SK-N-SH (cell line): ENCODE data around the gene GTF2I. TPM values are rescaled to one million over a fixed set of nuclear protein-coding genes. Genes with fewer than 3 reads are reported as not detected.

Source experiments
- CTCF ChIA-PET: fragments of 300-600, 350-600 bp; formaldehyde crosslinking; extraction: SDS; loops from one replicate; lab custom pipeline; 2021; lab: Yijun Ruan, JAX
- POLR2A ChIA-PET: fragments of 350-600 bp; sonication (Branson Sonifier 250); formaldehyde crosslinking; extraction: SDS; loops from one replicate; lab custom pipeline; 2020; ENCODE audit warnings: antibody characterized with exemption, inconsistent platforms; lab: Yijun Ruan, JAX
- DNase-seq: peaks from one replicate; pipeline ENCODE4 v3.0.0; 2012
- H2AFZ ChIP-seq: fragments of 200-600 bp; sonication (generic); 2 replicates; pipeline ENCODE4 v1.8.1; 2016; ENCODE audit warnings: antibody characterized with exemption, mild to moderate bottlenecking, low read depth
- H3F3A ChIP-seq: fragments of 200-600 bp; sonication (generic); replicated peaks from 2 replicates; pipeline ENCODE3; 2016; ENCODE audit warnings: antibody characterized with exemption, mild to moderate bottlenecking; ENCODE audit not compliant: insufficient read depth
- H3K27ac ChIP-seq, 2 experiments: fragments of 200-500 bp in 1 of 2; fragments of 200-600 bp in 1 of 2; sonication (Bioruptor generic) in 1 of 2; sonication (generic), shearing (Covaris generic) in 1 of 2; 2 replicates each; pipeline versions ENCODE4 v1.5.1 to v1.6.1; 2014 to 2016; ENCODE audit warnings: low read depth in 2 of 2, inconsistent platforms in 1 of 2, low read length in 1 of 2, mild to moderate bottlenecking in 1 of 2, mixed read lengths in 1 of 2
- H3K27me3 ChIP-seq: fragments of 200-600 bp; sonication (generic), shearing (Covaris generic); 2 replicates; pipeline ENCODE4 v1.6.1; 2016; ENCODE audit warnings: mixed run types; ENCODE audit not compliant: insufficient read depth
- H3K36me3 ChIP-seq, 2 experiments: fragments of 200-500 bp in 1 of 2; fragments of 200-600 bp in 1 of 2; sonication (Bioruptor generic) in 1 of 2; sonication (generic) in 1 of 2; replicated peaks in 1 of 2; 2 replicates each; pipeline versions ENCODE3 to v1.5.1; 2014 to 2016; ENCODE audit warnings: low read length in 1 of 2, mild to moderate bottlenecking in 1 of 2; ENCODE audit not compliant: insufficient read depth in 2 of 2, control insufficient read depth in 1 of 2
- H3K4me1 ChIP-seq, 2 experiments: fragments of 200-500 bp in 1 of 2; fragments of 200-600 bp in 1 of 2; sonication (Bioruptor generic) in 1 of 2; sonication (generic), shearing (Covaris generic) in 1 of 2; 2 replicates each; pipeline versions ENCODE4 v1.5.1 to v1.6.1; 2014 to 2016; ENCODE audit warnings: low read depth in 1 of 2, low read length in 1 of 2, mixed run types in 1 of 2; ENCODE audit not compliant: insufficient read depth in 2 of 2, control insufficient read depth in 1 of 2
- H3K4me2 ChIP-seq: fragments of 200-600 bp; sonication (generic), shearing (Covaris generic); 2 replicates; pipeline ENCODE4 v1.6.1; 2017; ENCODE audit warnings: mixed run types
- H3K4me3 ChIP-seq, 2 experiments: fragments of 200-500 bp in 1 of 2; fragments of 200-600 bp in 1 of 2; sonication (Bioruptor generic) in 1 of 2; sonication (generic), shearing (Covaris generic) in 1 of 2; 2 replicates each; pipeline versions ENCODE4 v1.5.1 to v1.8.1; 2014 to 2016; ENCODE audit warnings: low read depth in 2 of 2, inconsistent platforms in 1 of 2, low read length in 1 of 2, mild to moderate bottlenecking in 1 of 2, mixed read lengths in 1 of 2, moderate library complexity in 1 of 2
- H3K79me2 ChIP-seq: fragments of 200-600 bp; sonication (generic); 2 replicates; pipeline ENCODE4 v1.8.1; 2017; ENCODE audit warnings: mild to moderate bottlenecking; ENCODE audit not compliant: insufficient read depth
- H3K9ac ChIP-seq: fragments of 200-600 bp; sonication (generic); 2 replicates; pipeline ENCODE4 v1.6.1; 2017; ENCODE audit warnings: mixed run types
- H3K9me2 ChIP-seq: fragments of 200-600 bp; sonication (generic); 2 replicates; pipeline ENCODE4 v1.6.1; 2017; ENCODE audit warnings: mixed run types
- H3K9me3 ChIP-seq: fragments of 200-600 bp; sonication (generic); 2 replicates; pipeline ENCODE4 v1.6.1; 2017; ENCODE audit warnings: mixed run types, mild to moderate bottlenecking, moderate library complexity
- H4K20me1 ChIP-seq: fragments of 200-600 bp; sonication (generic); 2 replicates; pipeline ENCODE4 v1.6.1; 2017; ENCODE audit warnings: mild to moderate bottlenecking, mixed run types; ENCODE audit not compliant: insufficient read depth
- CHD2 ChIP-seq: fragments of 150-350 bp; IDR thresholded peaks from 2 replicates; pipeline ENCODE4 v1.6.1; 2018; ENCODE audit warnings: low read length; ENCODE audit not compliant: partially characterized antibody
- ELF1 ChIP-seq: IDR thresholded peaks from 2 replicates; pipeline ENCODE4 v1.4.0; 2012
- FOSL2 ChIP-seq: IDR thresholded peaks from 2 replicates; pipeline ENCODE4 v1.4.0; 2012; ENCODE audit warnings: low read depth, mild to moderate bottlenecking, moderate library complexity, borderline replicate concordance
- FOXM1 ChIP-seq: IDR thresholded peaks from 2 replicates; pipeline ENCODE4 v1.4.0; 2012; ENCODE audit warnings: low read depth, mild to moderate bottlenecking
- GABPA ChIP-seq: IDR thresholded peaks from 2 replicates; pipeline ENCODE4 v1.4.0; 2012; ENCODE audit warnings: low read depth, mild to moderate bottlenecking
- GATA2 ChIP-seq: sonication (generic); formaldehyde crosslinking; IDR thresholded peaks from 2 replicates; pipeline ENCODE4 v1.5.0; 2020; ENCODE audit warnings: mild to moderate bottlenecking, missing genetic modification reagents
- JUND ChIP-seq: IDR thresholded peaks from 2 replicates; pipeline ENCODE4 v1.4.0; 2012
- MEF2A ChIP-seq: IDR thresholded peaks from 2 replicates; pipeline ENCODE4 v1.4.0; 2012; ENCODE audit warnings: low read depth, borderline replicate concordance
- MXI1 ChIP-seq: IDR thresholded peaks from 2 replicates; pipeline ENCODE4 v1.6.1; 2012; ENCODE audit warnings: mild to moderate bottlenecking, low read depth, low read length, improper control_type of control experiment
- NFIC ChIP-seq: IDR thresholded peaks from 2 replicates; pipeline ENCODE4 v1.4.0; 2012; ENCODE audit warnings: borderline replicate concordance
- POLR2AphosphoS5 ChIP-seq: IDR thresholded peaks from 2 replicates; pipeline ENCODE4 v1.6.1; 2012; ENCODE audit warnings: low read depth, low read length
- RAD21 ChIP-seq: IDR thresholded peaks from 2 replicates; pipeline ENCODE4 v1.6.1; 2012; ENCODE audit warnings: mild to moderate bottlenecking, low read length
- RXRA ChIP-seq: IDR thresholded peaks from 2 replicates; pipeline ENCODE4 v1.4.0; 2012; ENCODE audit warnings: low read depth, mild to moderate bottlenecking, borderline replicate concordance
- SIN3A ChIP-seq: IDR thresholded peaks from 2 replicates; pipeline ENCODE4 v1.6.1; 2012; ENCODE audit warnings: low read depth, mild to moderate bottlenecking, low read length, moderate library complexity, borderline replicate concordance
- SMC3 ChIP-seq: IDR thresholded peaks from 2 replicates; pipeline ENCODE4 v1.6.1; 2012; ENCODE audit warnings: low read depth, low read length, improper control_type of control experiment
- TAF1 ChIP-seq: IDR thresholded peaks from 2 replicates; pipeline ENCODE4 v1.6.1; 2012; ENCODE audit warnings: low read depth, mild to moderate bottlenecking, low read length, moderate library complexity, borderline replicate concordance
- TCF12 ChIP-seq: IDR thresholded peaks from 2 replicates; pipeline ENCODE4 v1.4.0; 2012
- TEAD4 ChIP-seq: IDR thresholded peaks from 2 replicates; pipeline ENCODE4 v1.4.0; 2012; ENCODE audit warnings: mild to moderate bottlenecking, borderline replicate concordance; ENCODE audit not compliant: insufficient read depth
- WGBS: methylation state at CpG from one replicate; pipeline ENCODE4 v1.1.6; 2017; ENCODE audit warnings: low lambda C conversion rate; 5-methylcytosine and 5-hydroxymethylcytosine counted together
- polyA plus RNA-seq, 3 experiments: library from polyadenylated mRNA; depleted of rRNA; stranded (reverse); fragments of >200 nt; gene quantifications; 2 replicates each; pipeline ENCODE4 v1.2.3, GENCODE V29; 2012
- TF ChIP-seq, protein P1 (sequence below): IDR thresholded peaks from 2 replicates; pipeline ENCODE4 v1.4.0; 2012; ENCODE audit warnings: low read depth, borderline replicate concordance
- TF ChIP-seq, protein P2 (sequence below): IDR thresholded peaks from 2 replicates; pipeline ENCODE4; 2012

Gene GTF2I
- polyA plus RNA-seq, 1 of the 3 experiments (the other 2 are of a cell fraction), result 90.5 TPM

DNA sequence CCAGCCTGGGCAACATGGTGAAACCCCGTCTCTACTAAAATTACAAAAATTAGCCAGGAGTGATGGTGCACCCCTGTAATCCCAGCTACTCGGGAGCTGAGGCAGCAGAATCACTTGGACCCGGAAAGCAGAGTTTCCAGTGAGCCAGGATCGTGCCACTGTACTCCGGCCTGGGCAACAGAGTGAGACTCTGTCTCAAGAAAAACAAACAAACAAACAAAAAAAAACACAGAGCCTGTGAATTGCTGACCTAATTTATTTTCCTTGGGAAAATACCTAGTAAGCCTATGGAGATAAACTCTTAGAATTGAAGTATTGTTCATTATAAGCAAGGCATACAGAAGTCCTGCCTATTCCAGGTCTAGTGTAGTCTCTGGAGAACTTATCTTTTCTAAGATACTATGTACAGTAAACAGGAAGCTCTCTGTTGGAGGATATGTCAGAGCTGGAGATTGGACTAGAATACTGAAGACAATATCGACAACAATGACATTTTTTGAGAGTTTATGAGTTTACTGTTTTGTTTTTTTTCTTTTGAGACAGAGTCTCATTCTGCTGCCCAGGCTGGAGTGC lies 14.9 kb downstream of the GTF2I start:
- CTCF ChIA-PET, result interaction anchor here (1.0 kb wide), 1 partner anchor 10 kb away, joined by 3 read pairs; no protein-coding TSS in a partner anchor

DNA sequence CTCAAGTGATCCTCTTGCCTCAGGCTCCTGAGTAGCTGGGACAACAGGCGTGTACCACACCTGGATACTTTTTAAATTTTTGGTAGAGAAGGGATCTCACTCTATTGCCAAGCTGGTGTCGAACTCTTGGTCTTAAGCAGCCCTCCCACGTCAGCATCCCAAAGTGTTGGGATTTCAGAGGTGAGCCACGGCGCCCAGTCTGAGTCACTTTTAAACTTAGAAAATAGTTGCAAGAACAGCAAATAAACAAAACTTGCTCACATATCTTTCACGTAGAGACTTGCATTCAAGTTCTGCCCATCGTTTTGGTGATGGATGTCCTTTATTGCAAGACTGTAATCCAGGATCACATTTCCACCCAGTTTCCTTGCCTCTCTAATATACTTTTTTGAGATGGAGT lies 16.6 kb downstream of the GTF2I start:
- DNase-seq, result no peak
- TF ChIP-seq CHD2, result no peak
- no peak for TF ChIP-seq FOSL2
- no peak for TF ChIP-seq TAF1
- TF ChIP-seq RAD21, result no peak
- no peak for TF ChIP-seq SMC3
- TF ChIP-seq FOXM1, result no peak
- no peak for TF ChIP-seq SIN3A
- TF ChIP-seq ELF1, result no peak
- TF ChIP-seq POLR2AphosphoS5, result no peak
- no peak for TF ChIP-seq NFIC
- TF ChIP-seq JUND, result no peak
- TF ChIP-seq MXI1, result no peak
- no peak for TF ChIP-seq RXRA
- TF ChIP-seq MEF2A, result no peak
- Histone ChIP-seq H3K4me2 (no peak overlapping the region), H3K36me3 (peaks cover 4 to 48% of the 10 kb centered on the region in 2 experiments), H3K4me3 (no peak overlapping the region), H2AFZ (no peak overlapping the region), H3K79me2 (peaks cover 100% of the 10 kb centered on the region), H3K27me3 (no peaks in the 10 kb centered on the region), H3K9ac (no peak overlapping the region), H3K9me2 (no peaks in the 10 kb centered on the region), H3F3A (peaks cover 9% of the 10 kb centered on the region), H3K27ac (no peak overlapping the region), H3K9me3 (no peaks in the 10 kb centered on the region), H4K20me1 (peaks cover 100% of the 10 kb centered on the region), H3K4me1 (no peaks in the 10 kb centered on the region)
- ChIA-PET CTCF (interaction anchor here (0.7 to 1.0 kb wide), 2 partner anchors 27 to 89 kb away, joined by 3 read pairs; no protein-coding TSS in a partner anchor), POLR2A (no interaction called here)
- 97% methylated on average over 7 of the region's 7 CpGs for WGBS

More for the DNA sequence above, 14.9 kb downstream of the GTF2I start:
- Histone ChIP-seq H3K27me3 (no peaks in the 10 kb centered on the region), H3K9me3 (no peaks in the 10 kb centered on the region), H3K79me2 (peaks cover 100% of the 10 kb centered on the region), H3K4me3 (no peak overlapping the region), H3K9me2 (no peaks in the 10 kb centered on the region), H3F3A (peaks cover 9% of the 10 kb centered on the region), H2AFZ (no peak overlapping the region), H3K4me1 (no peaks in the 10 kb centered on the region), H3K4me2 (no peak overlapping the region), H4K20me1 (peaks cover 100% of the 10 kb centered on the region), H3K36me3 (peaks cover 0 to 37% of the 10 kb centered on the region in 2 experiments), H3K9ac (no peak overlapping the region), H3K27ac (no peak overlapping the region)
- POLR2A ChIA-PET, result no interaction called here
- TF ChIP-seq FOSL2 (no peak), GABPA (no peak), GATA2 (CRISPR knock-in tag) (no peak), TCF12 (no peak), TEAD4 (no peak), RAD21 (no peak)
- TF ChIP-seq, protein P1, sequence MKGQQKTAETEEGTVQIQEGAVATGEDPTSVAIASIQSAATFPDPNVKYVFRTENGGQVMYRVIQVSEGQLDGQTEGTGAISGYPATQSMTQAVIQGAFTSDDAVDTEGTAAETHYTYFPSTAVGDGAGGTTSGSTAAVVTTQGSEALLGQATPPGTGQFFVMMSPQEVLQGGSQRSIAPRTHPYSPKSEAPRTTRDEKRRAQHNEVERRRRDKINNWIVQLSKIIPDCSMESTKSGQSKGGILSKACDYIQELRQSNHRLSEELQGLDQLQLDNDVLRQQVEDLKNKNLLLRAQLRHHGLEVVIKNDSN, result no peak
- TF ChIP-seq, protein P2, sequence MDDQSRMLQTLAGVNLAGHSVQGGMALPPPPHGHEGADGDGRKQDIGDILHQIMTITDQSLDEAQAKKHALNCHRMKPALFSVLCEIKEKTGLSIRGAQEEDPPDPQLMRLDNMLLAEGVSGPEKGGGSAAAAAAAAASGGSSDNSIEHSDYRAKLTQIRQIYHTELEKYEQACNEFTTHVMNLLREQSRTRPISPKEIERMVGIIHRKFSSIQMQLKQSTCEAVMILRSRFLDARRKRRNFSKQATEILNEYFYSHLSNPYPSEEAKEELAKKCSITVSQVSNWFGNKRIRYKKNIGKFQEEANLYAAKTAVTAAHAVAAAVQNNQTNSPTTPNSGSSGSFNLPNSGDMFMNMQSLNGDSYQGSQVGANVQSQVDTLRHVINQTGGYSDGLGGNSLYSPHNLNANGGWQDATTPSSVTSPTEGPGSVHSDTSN, result no peak
- DNase-seq, result no peak
- WGBS, result 96% methylated on average over 6 of the region's 6 CpGs
